ENCODE measurements around the gene PALM. TPM values are rescaled to one million over a fixed set of nuclear protein-coding genes. Genes with fewer than 3 reads are reported as not detected.

Gene PALM
- total and polyA plus RNA-seq, 4 donors: 0.92 to 5.1 (median 4.3) TPM

- H3K27ac ChIP-seq (ENCODE audit: low read depth in 1 of 2, low read length in 2 of 2): no peak overlapping the region
- TF ChIP-seq FOXA1 (IDR thresholded peaks at IDR 0.05): no peak
- no peak for TF ChIP-seq GABPA (IDR thresholded peaks at IDR 0.05 in 1 of 2, conservative IDR thresholded peaks at IDR 0.05 in 1 of 2)
- no peak for TF ChIP-seq YY1 (IDR thresholded peaks at IDR 0.05)
- TF ChIP-seq FOXA2 (IDR thresholded peaks at IDR 0.05): no peak
- TF ChIP-seq JUND (IDR thresholded peaks at IDR 0.05): no peak
- no peak for TF ChIP-seq ATF3 (IDR thresholded peaks at IDR 0.05)
- no peak for TF ChIP-seq ZBTB33 (IDR thresholded peaks at IDR 0.05)
- peaks cover 0 to 4% (median 4%) of the 10 kb centered on the region in 4 donors for H3K4me1 ChIP-seq (ENCODE audit: control insufficient read depth in 4 of 4, insufficient read depth in 4 of 4, low read length in 3 of 4)
- no peaks in the 10 kb centered on the region for H3K9me3 ChIP-seq (ENCODE audit: control insufficient read depth in 4 of 4, low read length in 3 of 4)
- H3K9ac ChIP-seq (ENCODE audit: low read depth in 1 of 2, low read length in 2 of 2): no peak overlapping the region
- H3K27me3 ChIP-seq (ENCODE audit: control insufficient read depth in 4 of 4, insufficient read depth in 4 of 4, low read length in 3 of 4): peaks cover 0 to 2% (median 0%) of the 10 kb centered on the region in 4 donors
- WGBS: 22% methylated on average over 14 of the region's 14 CpGs
- DNase-seq (ENCODE audit: low spot score): no peak
- no peak overlapping the region for H3K4me3 ChIP-seq (ENCODE audit: low read depth in 1 of 3, low read length in 3 of 3)
- no peaks in the 10 kb centered on the region for H3K36me3 ChIP-seq (ENCODE audit: control insufficient read depth in 4 of 4, insufficient read depth in 3 of 4, low read depth in 1 of 4, low read length in 3 of 4)
Observed at GRCh38 chr19:704447-704741, 4.3 kb upstream of the PALM start.

GRCh38 chr19:709196-709964 lies 645 bp downstream of the PALM start:
- peak overlapping the region; percentile 33 to 50 for H3K27ac ChIP-seq (ENCODE audit: low read depth in 1 of 2, low read length in 2 of 2)
- peaks cover 0 to 1% (median 0%) of the 10 kb centered on the region in 4 donors for H3K36me3 ChIP-seq (ENCODE audit: control insufficient read depth in 4 of 4, insufficient read depth in 3 of 4, low read depth in 1 of 4, low read length in 3 of 4)
- TF ChIP-seq FOXA1 (IDR thresholded peaks at IDR 0.05) (no peak), CTCF (IDR thresholded peaks at IDR 0.05; ENCODE audit: low read depth, low read length, missing input control) (no peak), JUND (IDR thresholded peaks at IDR 0.05) (no peak), HNF4G (IDR thresholded peaks at IDR 0.05) (no peak), ZBTB33 (IDR thresholded peaks at IDR 0.05) (no peak), MAX (IDR thresholded peaks at IDR 0.05) (no peak), FOXA2 (IDR thresholded peaks at IDR 0.05) (no peak), RAD21 (IDR thresholded peaks at IDR 0.05) (no peak), GABPA (IDR thresholded peaks at IDR 0.05 in 1 of 2, conservative IDR thresholded peaks at IDR 0.05 in 1 of 2) (no peak), RXRA (IDR thresholded peaks at IDR 0.05) (no peak), ATF3 (IDR thresholded peaks at IDR 0.05) (no peak), REST (IDR thresholded peaks at IDR 0.05) (no peak), NR2F2 (IDR thresholded peaks at IDR 0.05) (no peak), TAF1 (conservative IDR thresholded peaks at IDR 0.05) (no peak), EGR1 (IDR thresholded peaks at IDR 0.05; ENCODE audit: low read depth in 2 of 2) (no peak), SP1 (IDR thresholded peaks at IDR 0.05) (no peak), HNF4A (conservative IDR thresholded peaks at IDR 0.05) (no peak), YY1 (IDR thresholded peaks at IDR 0.05) (no peak)
- peak overlapping the region in 2 of 3 donors; percentile 23 to 57 for H3K4me3 ChIP-seq (ENCODE audit: low read depth in 1 of 3, low read length in 3 of 3)
- WGBS: 5% methylated on average over 78 of the region's 78 CpGs
- H3K9ac ChIP-seq (ENCODE audit: low read depth in 1 of 2, low read length in 2 of 2): no peak overlapping the region
- H3K4me1 ChIP-seq (ENCODE audit: control insufficient read depth in 4 of 4, insufficient read depth in 4 of 4, low read length in 3 of 4): peaks cover 0 to 5% (median 1%) of the 10 kb centered on the region in 4 donors
- DNase-seq (ENCODE audit: low spot score): no peak
- peaks cover 0 to 4% (median 0%) of the 10 kb centered on the region in 4 donors for H3K27me3 ChIP-seq (ENCODE audit: control insufficient read depth in 4 of 4, insufficient read depth in 4 of 4, low read length in 3 of 4)
- H3K9me3 ChIP-seq (ENCODE audit: control insufficient read depth in 4 of 4, low read length in 3 of 4): no peaks in the 10 kb centered on the region
